Type B pancreatic cell (in vitro differentiated cells): ENCODE measurements around the gene SDC3. TPM values are rescaled to one million over a fixed set of nuclear protein-coding genes. Genes with fewer than 3 reads are reported as not detected.

Experiments
- DNase-seq: peaks from one replicate; pipeline ENCODE4 v3.0.0; 2021; ENCODE audit warnings: mixed read lengths; ENCODE audit not compliant: unreplicated experiment; ENCODE audit errors: extremely low spot score
- H3K27ac Mint-ChIP-seq: 2 replicates; pipeline ENCODE4 v1.8.0; 2021; ENCODE audit warnings: mild to moderate bottlenecking, mixed read lengths
- H3K27me3 Mint-ChIP-seq: 2 replicates; pipeline ENCODE4 v1.8.0; 2021; ENCODE audit warnings: mixed read lengths
- H3K36me3 Mint-ChIP-seq: 2 replicates; pipeline ENCODE4 v1.8.0; 2021; ENCODE audit warnings: mixed read lengths
- H3K4me1 Mint-ChIP-seq: one replicate; pipeline ENCODE4 v1.8.0; 2021; ENCODE audit warnings: mixed read lengths; ENCODE audit not compliant: unreplicated experiment
- H3K4me3 Mint-ChIP-seq: 2 replicates; pipeline ENCODE4 v1.8.0; 2021; ENCODE audit warnings: mild to moderate bottlenecking, mixed read lengths
- H3K9me3 Mint-ChIP-seq: 2 replicates; pipeline ENCODE4 v1.8.0; 2021; ENCODE audit warnings: mixed read lengths
- CTCF ChIP-seq: fragments of 200-600 bp; sonication (generic); conservative IDR thresholded peaks from 2 replicates; pipeline ENCODE4 v1.5.0; 2021; ENCODE audit warnings: antibody characterized with exemption, mild to moderate bottlenecking
- total RNA-seq: library from RNA; stranded (reverse); gene quantifications from 2 replicates; pipeline ENCODE4 v1.2.1, GENCODE V29; 2021; ENCODE audit warnings: low replicate concordance

The SDC3 gene
- total RNA-seq, 1 donor from 2014 or later, result 54.2 TPM

- Mint-ChIP-seq H3K4me3 (no peak overlapping the region), H3K27ac (no peak overlapping the region), H3K4me1 (peaks cover 24% of the 10 kb centered on the region), H3K27me3 (no peaks in the 10 kb centered on the region), H3K9me3 (no peaks in the 10 kb centered on the region), H3K36me3 (no peaks in the 10 kb centered on the region)
- TF ChIP-seq CTCF, result no peak
- DNase-seq, result no peak
These were observed 10.3 kb downstream of the SDC3 start for GRCh38 chr1:30898031-30898815.

- Mint-ChIP-seq H3K27ac (no peak overlapping the region), H3K4me1 (peaks cover 18% of the 10 kb centered on the region), H3K27me3 (no peaks in the 10 kb centered on the region), H3K36me3 (no peaks in the 10 kb centered on the region), H3K9me3 (no peaks in the 10 kb centered on the region), H3K4me3 (no peak overlapping the region)
- no peak for DNase-seq
- no peak for TF ChIP-seq CTCF
These were observed 11.7 kb downstream of the SDC3 start for GRCh38 chr1:30896905-30897304.

- no peak for TF ChIP-seq CTCF
- Mint-ChIP-seq H3K4me3 (no peak overlapping the region), H3K27ac (peak overlapping the region; percentile 38), H3K4me1 (peaks cover 18% of the 10 kb centered on the region), H3K27me3 (no peaks in the 10 kb centered on the region), H3K36me3 (no peaks in the 10 kb centered on the region), H3K9me3 (no peaks in the 10 kb centered on the region)
- no peak for DNase-seq
These were observed 12.5 kb downstream of the SDC3 start for GRCh38 chr1:30895944-30896660.

- Mint-ChIP-seq H3K4me1 (peaks cover 18% of the 10 kb centered on the region), H3K4me3 (no peak overlapping the region), H3K9me3 (no peaks in the 10 kb centered on the region), H3K36me3 (no peaks in the 10 kb centered on the region), H3K27ac (no peak overlapping the region), H3K27me3 (no peaks in the 10 kb centered on the region)
- DNase-seq, result no peak
- TF ChIP-seq CTCF, result no peak
These were observed 13.1 kb downstream of the SDC3 start for GRCh38 chr1:30895382-30895943.

- DNase-seq, result no peak
- H3K27ac Mint-ChIP-seq, result no peak overlapping the region
- no peaks in the 10 kb centered on the region for H3K9me3 Mint-ChIP-seq
- H3K4me3 Mint-ChIP-seq, result no peak overlapping the region
- TF ChIP-seq CTCF, result no peak
- peaks cover 20% of the 10 kb centered on the region for H3K4me1 Mint-ChIP-seq
- H3K27me3 Mint-ChIP-seq, result no peaks in the 10 kb centered on the region
- H3K36me3 Mint-ChIP-seq, result no peaks in the 10 kb centered on the region
These were observed 14.0 kb downstream of the SDC3 start for GRCh38 chr1:30894508-30894973.
